GM18505 (cell line): Measurements from ENCODE around the gene USP17L21.
"Not testable (repeated sequence)": the region's sequence is repeated elsewhere in the genome, so short reads cannot be mapped to it uniquely, and the experiment has no call there.

Experiments used
- ATAC-seq: cut with Tn5 transposase; IDR thresholded peaks from one replicate; pipeline ENCODE4 v1.9.1; 2021; ENCODE audit not compliant: unreplicated experiment

The USP17L21 gene, protein sequence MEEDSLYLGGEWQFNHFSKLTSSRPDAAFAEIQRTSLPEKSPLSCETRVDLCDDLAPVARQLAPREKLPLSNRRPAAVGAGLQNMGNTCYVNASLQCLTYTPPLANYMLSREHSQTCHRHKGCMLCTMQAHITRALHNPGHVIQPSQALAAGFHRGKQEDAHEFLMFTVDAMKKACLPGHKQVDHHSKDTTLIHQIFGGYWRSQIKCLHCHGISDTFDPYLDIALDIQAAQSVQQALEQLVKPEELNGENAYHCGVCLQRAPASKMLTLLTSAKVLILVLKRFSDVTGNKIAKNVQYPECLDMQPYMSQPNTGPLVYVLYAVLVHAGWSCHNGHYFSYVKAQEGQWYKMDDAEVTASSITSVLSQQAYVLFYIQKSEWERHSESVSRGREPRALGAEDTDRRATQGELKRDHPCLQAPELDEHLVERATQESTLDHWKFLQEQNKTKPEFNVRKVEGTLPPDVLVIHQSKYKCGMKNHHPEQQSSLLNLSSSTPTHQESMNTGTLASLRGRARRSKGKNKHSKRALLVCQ

DNA sequence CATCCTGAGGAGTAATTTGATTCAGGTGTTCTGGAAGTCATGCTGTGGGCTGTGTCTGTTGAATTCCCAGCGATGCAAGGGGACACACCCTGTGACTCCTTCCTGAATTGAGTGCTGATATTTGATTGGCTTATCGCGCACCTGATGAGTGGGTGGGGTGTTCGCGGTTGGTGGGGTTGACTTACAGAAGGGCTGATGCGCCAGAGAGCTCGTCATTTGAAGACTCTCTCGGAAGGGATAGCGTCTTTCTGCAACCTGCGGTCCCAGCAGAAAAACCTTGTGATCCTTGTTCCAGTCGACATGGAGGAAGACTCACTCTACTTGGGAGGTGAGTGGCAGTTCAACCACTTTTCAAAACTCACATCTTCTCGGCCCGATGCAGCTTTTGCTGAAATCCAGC is at the start of gene USP17L21:
TSS of gene USP17L21 (plus strand) at position 301 of the 400 bp plus-strand sequence. CDS start at position 301, 0 bp downstream.
- not testable (repeated sequence) for ATAC-seq

DNA sequence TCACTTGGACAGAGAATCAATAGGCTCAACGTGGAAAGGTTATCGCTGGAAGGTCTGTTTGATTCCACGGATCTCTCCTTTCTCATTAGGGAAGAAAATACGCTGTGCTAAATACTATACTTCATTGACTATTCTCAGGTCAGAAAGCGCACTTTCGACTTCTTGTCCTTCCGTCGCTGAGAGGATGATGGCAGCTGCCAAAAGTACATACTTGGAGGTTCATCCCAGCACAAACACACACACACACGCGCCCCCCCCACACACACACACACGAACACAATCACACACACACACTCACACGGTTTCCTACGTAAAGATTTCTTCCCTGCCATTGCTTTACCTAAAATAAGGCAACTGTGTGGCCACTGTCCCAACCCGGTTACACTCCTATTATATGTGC is 48.0 kb upstream of the USP17L21 start:
- not testable (repeated sequence) for ATAC-seq

DNA sequence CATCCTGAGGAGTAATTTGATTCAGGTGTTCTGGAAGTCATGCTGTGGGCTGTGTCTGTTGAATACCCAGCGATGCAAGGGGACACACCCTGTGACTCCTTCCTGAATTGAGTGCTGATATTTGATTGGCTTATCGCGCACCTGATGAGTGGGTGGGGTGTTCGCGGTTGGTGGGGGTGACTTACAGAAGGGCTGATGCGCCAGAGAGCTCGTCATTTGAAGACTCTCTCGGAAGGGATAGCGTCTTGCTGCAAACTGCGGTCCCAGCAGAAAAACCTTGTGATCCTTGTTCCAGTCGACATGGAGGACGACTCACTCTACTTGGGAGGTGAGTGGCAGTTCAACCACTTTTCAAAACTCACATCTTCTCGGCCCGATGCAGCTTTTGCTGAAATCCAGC is 47.6 kb upstream of the USP17L21 start, which contains the start of gene USP17L11:
TSS of gene USP17L11 (plus strand) at position 301 of the 400 bp plus-strand sequence. CDS start at position 301, 0 bp downstream.
- ATAC-seq = not testable (repeated sequence)

DNA sequence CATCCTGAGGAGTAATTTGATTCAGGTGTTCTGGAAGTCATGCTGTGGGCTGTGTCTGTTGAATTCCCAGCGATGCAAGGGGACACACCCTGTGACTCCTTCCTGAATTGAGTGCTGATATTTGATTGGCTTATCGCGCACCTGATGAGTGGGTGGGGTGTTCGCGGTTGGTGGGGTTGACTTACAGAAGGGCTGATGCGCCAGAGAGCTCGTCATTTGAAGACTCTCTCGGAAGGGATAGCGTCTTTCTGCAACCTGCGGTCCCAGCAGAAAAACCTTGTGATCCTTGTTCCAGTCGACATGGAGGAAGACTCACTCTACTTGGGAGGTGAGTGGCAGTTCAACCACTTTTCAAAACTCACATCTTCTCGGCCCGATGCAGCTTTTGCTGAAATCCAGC is 42.8 kb upstream of the USP17L21 start, which contains the start of gene USP17L12:
TSS of gene USP17L12 (plus strand) at position 301 of the 400 bp plus-strand sequence. CDS start at position 301, 0 bp downstream.
- ATAC-seq = not testable (repeated sequence)

DNA sequence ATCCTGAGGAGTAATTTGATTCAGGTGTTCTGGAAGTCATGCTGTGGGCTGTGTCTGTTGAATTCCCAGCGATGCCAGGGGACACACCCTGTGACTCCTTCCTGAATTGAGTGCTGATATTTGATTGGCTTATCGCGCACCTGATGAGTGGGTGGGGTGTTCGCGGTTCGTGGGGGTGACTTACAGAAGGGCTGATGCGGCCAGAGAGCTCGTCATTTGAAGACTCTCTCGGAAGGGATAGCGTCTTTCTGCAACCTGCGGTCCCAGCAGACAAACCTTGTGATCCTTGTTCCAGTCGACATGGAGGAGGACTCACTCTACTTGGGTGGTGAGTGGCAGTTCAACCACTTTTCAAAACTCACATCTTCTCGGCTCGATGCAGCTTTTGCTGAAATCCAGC is 38.1 kb upstream of the USP17L21 start, which contains the start of gene USP17L13:
TSS of gene USP17L13 (plus strand) at position 301 of the 400 bp plus-strand sequence. CDS start at position 301, 0 bp downstream.
- not testable (repeated sequence) for ATAC-seq

DNA sequence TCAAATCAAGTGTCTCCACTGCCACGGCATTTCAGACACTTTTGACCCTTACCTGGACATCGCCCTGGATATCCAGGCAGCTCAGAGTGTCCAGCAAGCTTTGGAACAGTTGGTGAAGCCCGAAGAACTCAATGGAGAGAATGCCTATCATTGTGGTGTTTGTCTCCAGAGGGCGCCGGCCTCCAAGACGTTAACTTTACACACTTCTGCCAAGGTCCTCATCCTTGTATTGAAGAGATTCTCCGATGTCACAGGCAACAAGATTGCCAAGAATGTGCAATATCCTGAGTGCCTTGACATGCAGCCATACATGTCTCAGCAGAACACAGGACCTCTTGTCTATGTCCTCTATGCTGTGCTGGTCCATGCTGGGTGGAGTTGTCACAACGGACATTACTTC is 32.4 kb upstream of the USP17L21 start:
- not testable (repeated sequence) for ATAC-seq

DNA sequence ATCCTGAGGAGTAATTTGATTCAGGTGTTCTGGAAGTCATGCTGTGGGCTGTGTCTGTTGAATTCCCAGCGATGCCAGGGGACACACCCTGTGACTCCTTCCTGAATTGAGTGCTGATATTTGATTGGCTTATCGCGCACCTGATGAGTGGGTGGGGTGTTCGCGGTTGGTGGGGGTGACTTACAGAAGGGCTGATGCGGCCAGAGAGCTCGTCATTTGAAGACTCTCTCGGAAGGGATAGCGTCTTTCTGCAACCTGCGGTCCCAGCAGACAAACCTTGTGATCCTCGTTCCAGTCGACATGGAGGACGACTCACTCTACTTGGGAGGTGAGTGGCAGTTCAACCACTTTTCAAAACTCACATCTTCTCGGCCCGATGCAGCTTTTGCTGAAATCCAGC is 28.6 kb upstream of the USP17L21 start, which contains the start of gene USP17L15:
TSS of gene USP17L15 (plus strand) at position 301 of the 400 bp plus-strand sequence. CDS start at position 301, 0 bp downstream.
- not testable (repeated sequence) for ATAC-seq

DNA sequence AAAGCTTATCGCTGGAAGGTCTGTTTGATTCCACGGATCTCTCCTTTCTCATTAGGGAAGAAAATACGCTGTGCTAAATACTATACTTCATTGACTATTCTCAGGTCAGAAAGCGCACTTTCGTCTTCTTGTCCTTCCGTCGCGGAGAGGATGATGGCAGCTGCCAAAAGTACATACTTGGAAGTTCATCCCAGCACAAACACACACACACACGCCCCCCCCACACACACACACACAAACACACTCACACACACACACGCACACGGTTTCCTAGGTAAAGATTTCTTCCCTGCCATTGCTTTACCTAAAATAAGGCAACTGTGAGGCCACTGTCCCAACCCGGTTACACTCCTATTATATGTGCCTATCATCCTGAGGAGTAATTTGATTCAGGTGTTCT is 24.2 kb upstream of the USP17L21 start:
- ATAC-seq = not testable (repeated sequence)

DNA sequence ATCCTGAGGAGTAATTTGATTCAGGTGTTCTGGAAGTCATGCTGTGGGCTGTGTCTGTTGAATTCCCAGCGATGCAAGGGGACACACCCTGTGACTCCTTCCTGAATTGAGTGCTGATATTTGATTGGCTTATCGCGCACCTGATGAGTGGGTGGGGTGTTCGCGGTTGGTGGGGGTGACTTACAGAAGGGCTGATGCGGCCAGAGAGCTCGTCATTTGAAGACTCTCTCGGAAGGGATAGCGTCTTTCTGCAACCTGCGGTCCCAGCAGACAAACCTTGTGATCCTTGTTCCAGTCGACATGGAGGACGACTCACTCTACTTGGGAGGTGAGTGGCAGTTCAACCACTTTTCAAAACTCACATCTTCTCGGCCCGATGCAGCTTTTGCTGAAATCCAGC is 19.1 kb upstream of the USP17L21 start, which contains the start of gene USP17L17:
TSS of gene USP17L17 (plus strand) at position 301 of the 400 bp plus-strand sequence. CDS start at position 301, 0 bp downstream.
- not testable (repeated sequence) for ATAC-seq

DNA sequence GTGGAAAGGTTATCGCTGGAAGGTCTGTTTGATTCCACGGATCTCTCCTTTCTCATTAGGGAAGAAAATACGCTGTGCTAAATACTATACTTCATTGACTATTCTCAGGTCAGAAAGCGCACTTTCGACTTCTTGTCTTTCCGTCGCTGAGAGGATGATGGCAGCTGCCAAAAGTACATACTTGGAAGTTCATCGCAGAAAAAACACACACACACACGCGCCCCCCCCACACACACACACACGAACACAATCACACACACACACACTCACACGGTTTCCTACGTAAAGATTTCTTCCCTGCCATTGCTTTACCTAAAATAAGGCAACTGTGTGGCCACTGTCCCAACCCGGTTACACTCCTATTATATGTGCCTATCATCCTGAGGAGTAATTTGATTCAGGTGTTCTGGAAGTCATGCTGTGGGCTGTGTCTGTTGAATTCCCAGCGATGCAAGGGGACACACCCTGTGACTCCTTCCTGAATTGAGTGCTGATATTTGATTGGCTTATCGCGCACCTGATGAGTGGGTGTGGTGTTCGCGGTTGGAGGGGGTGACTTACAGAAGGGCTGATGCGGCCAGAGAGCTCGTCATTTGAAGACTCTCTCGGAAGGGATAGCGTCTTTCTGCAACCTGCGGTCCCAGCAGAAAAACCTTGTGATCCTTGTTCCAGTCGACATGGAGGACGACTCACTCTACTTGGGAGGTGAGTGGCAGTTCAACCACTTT is 14.6 kb upstream of the USP17L21 start, which contains the start of gene USP17L18:
TSS of gene USP17L18 (plus strand) at position 678 of the 728 bp plus-strand sequence. CDS start at position 678, 0 bp downstream.
- not testable (repeated sequence) for ATAC-seq

DNA sequence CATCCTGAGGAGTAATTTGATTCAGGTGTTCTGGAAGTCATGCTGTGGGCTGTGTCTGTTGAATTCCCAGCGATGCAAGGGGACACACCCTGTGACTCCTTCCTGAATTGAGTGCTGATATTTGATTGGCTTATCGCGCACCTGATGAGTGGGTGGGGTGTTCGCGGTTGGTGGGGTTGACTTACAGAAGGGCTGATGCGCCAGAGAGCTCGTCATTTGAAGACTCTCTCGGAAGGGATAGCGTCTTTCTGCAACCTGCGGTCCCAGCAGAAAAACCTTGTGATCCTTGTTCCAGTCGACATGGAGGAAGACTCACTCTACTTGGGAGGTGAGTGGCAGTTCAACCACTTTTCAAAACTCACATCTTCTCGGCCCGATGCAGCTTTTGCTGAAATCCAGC is 9.6 kb upstream of the USP17L21 start, which contains the start of gene USP17L19:
TSS of gene USP17L19 (plus strand) at position 301 of the 400 bp plus-strand sequence. CDS start at position 301, 0 bp downstream.
- ATAC-seq = not testable (repeated sequence)

DNA sequence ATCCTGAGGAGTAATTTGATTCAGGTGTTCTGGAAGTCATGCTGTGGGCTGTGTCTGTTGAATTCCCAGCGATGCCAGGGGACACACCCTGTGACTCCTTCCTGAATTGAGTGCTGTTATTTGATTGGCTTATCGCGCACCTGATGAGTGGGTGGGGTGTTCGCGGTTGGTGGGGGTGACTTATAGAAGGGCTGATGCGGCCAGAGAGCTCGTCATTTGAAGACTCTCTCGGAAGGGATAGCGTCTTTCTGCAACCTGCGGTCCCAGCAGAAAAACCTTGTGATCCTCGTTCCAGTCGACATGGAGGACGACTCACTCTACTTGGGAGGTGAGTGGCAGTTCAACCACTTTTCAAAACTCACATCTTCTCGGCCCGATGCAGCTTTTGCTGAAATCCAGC is 4.8 kb upstream of the USP17L21 start, which contains the start of gene USP17L20:
TSS of gene USP17L20 (plus strand) at position 301 of the 400 bp plus-strand sequence. CDS start at position 301, 0 bp downstream.
- not testable (repeated sequence) for ATAC-seq

DNA sequence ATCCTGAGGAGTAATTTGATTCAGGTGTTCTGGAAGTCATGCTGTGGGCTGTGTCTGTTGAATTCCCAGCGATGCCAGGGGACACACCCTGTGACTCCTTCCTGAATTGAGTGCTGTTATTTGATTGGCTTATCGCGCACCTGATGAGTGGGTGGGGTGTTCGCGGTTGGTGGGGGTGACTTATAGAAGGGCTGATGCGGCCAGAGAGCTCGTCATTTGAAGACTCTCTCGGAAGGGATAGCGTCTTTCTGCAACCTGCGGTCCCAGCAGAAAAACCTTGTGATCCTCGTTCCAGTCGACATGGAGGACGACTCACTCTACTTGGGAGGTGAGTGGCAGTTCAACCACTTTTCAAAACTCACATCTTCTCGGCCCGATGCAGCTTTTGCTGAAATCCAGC is 4.6 kb downstream of the USP17L21 start, which contains the start of gene USP17L22:
TSS of gene USP17L22 (plus strand) at position 301 of the 400 bp plus-strand sequence. CDS start at position 301, 0 bp downstream.
- ATAC-seq = not testable (repeated sequence)

DNA sequence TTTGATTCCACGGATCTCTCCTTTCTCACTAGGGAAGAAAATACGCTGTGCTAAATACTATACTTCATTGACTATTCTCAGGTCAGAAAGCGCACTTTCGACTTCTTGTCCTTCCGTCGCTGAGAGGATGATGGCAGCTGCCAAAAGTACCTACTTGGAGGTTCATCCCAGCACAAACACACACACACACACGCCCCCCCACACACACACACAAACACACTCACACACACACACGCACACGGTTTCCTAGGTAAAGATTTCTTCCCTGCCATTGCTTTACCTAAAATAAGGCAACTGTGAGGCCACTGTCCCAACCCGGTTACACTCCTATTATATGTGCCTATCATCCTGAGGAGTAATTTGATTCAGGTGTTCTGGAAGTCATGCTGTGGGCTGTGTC is 9.0 kb downstream of the USP17L21 start:
- ATAC-seq = not testable (repeated sequence)
